Measurements from ENCODE around the gene HIVEP3. TPM values are rescaled to one million over a fixed set of nuclear protein-coding genes. Genes with fewer than 3 reads are reported as not detected.

HIVEP3 gene
- total RNA-seq, 1 experiment from 2014 or later, result 1.4 TPM

GRCh38 chr1:41958015-41958673 lies 39.4 kb upstream of the HIVEP3 start:
- H3K9ac ChIP-seq (ENCODE audit: extremely low read depth, insufficient read length, low read length), result no peak overlapping the region
- no peak for TF ChIP-seq CTCF (conservative IDR thresholded peaks at IDR 0.05)
- DNase-seq, result no peak
- no peak overlapping the region for H2AFZ ChIP-seq (ENCODE audit: low read length)
- no peak overlapping the region for H2AK5ac ChIP-seq (ENCODE audit: insufficient read length, low read length)
- Mint-ChIP-seq H3K36me3 (ENCODE audit: insufficient read depth in 1 of 3, low read depth in 3 of 3) (no peaks in the 10 kb centered on the region), H3K27ac (no peak overlapping the region), H3K4me1 (peaks cover 21 to 24% of the 10 kb centered on the region in 2 experiments), H3K4me3 (no peak overlapping the region), H3K27me3 (ENCODE audit: low read depth) (no peaks in the 10 kb centered on the region; the same call in 1 of the 2 replicates), H3K9me3 (no peaks in the 10 kb centered on the region; a peak in 1 of 5 replicates)
- H3K18ac ChIP-seq (ENCODE audit: insufficient read length, low read depth, low read length), result no peak overlapping the region
- no peaks in the 10 kb centered on the region for H3K79me2 ChIP-seq (ENCODE audit: insufficient read depth, low read length)
- no peak overlapping the region for H4K91ac ChIP-seq (ENCODE audit: insufficient read length, low read depth, low read length)
- no peak overlapping the region for H2BK12ac ChIP-seq (ENCODE audit: insufficient read length, low read depth, low read length)
- H2BK120ac ChIP-seq (ENCODE audit: low read depth, low read length, poor library complexity, severe bottlenecking), result no peak overlapping the region
- no peak overlapping the region for H2BK5ac ChIP-seq (ENCODE audit: insufficient read length, low read length)
- no peak overlapping the region for H3K23ac ChIP-seq (ENCODE audit: insufficient read length, low read depth, low read length)
- H3K79me1 ChIP-seq (ENCODE audit: insufficient read depth, low read depth, low read length, poor library complexity, severe bottlenecking), result no peaks in the 10 kb centered on the region
- H3K23me2 ChIP-seq (ENCODE audit: insufficient read length, low read depth, low read length, poor library complexity, severe bottlenecking), result no peaks in the 10 kb centered on the region
- no peaks in the 10 kb centered on the region for H3K9me3 ChIP-seq (ENCODE audit: control insufficient read depth, low read depth, low read length)
- H3K4ac ChIP-seq (ENCODE audit: low read depth, low read length), result no peak overlapping the region
- H2BK15ac ChIP-seq (ENCODE audit: low read depth, low read length), result no peak overlapping the region
- no peak overlapping the region for H3K14ac ChIP-seq (ENCODE audit: insufficient read depth, low read length)
- no peak overlapping the region for H4K8ac ChIP-seq (replicated peaks; ENCODE audit: insufficient read length, low read depth, low read length)
- WGBS (ENCODE audit: extremely low coverage, insufficient read length, low lambda C conversion rate), result no CpG with 5 or more reads among the region's 6 CpGs
- H4K20me1 ChIP-seq (ENCODE audit: control insufficient read depth, insufficient read depth, insufficient read length), result no peaks in the 10 kb centered on the region
- no peak overlapping the region for H3K4me2 ChIP-seq (ENCODE audit: insufficient read depth, insufficient read length, low read length)
- no peak overlapping the region for H4K5ac ChIP-seq (ENCODE audit: insufficient read length, low read depth, low read length)
- no peak overlapping the region for H3T11ph ChIP-seq (ENCODE audit: low read length)
- peaks cover 2% of the 10 kb centered on the region; the same call in 1 of the 2 replicates for H3K4me1 ChIP-seq (ENCODE audit: insufficient read depth, low read length)
- no peak overlapping the region for H3K27ac ChIP-seq (ENCODE audit: insufficient read length, low read depth, low read length)
- no peaks in the 10 kb centered on the region; the same call in 1 of the 2 replicates for H3K27me3 ChIP-seq (ENCODE audit: insufficient read depth, low read length)
- no peak overlapping the region for H2BK20ac ChIP-seq (ENCODE audit: low read depth, low read length, poor library complexity, severe bottlenecking)
- no peak overlapping the region for H3K56ac ChIP-seq (ENCODE audit: insufficient read length, low read depth, low read length)

All from H9 (cell line).